Measurements from ENCODE around the gene FAM180A. TPM values are rescaled to one million over a fixed set of nuclear protein-coding genes. Genes with fewer than 3 reads are reported as not detected.
"Not testable (repeated sequence)": the region's sequence is repeated elsewhere in the genome, so short reads cannot be mapped to it uniquely, and the experiment has no call there.

The FAM180A gene
- total and polyA plus RNA-seq, 4 donors = 0.19 to 10.5 (median 5.6) TPM

DNA sequence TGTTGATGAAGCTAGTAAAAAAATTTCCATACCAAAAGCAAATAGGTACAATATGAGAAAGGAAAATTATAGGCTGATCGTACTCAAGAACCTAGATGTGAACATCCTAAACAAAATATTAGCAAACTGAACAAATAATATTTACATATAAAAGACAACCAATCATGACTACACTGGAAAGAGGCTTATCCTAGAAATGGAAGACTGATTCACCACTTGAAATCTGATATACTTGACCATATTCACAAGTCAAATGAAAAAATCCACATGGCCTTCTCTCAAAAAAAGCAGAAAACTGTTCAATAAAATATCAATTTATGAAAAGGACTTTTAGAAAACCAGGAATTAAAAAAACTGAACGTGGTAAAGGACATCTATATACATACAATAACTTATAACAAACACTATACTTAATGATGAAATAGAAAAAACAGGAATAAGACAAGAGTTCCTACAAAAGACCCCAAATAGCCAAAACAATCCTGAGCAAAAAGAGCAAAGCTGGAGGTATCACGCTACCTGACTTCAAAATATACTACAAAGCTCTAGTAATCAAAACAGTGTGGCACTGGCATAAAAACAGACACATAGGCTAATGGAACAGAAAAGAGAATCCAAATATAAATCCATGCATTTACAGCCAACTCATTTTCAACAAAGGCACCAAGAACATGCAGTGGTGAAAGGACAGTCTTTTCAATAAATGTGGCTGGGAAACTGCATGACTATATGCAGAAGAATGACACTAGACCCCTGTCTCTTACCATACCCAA is 29.2 kb upstream of the FAM180A start:
- Histone ChIP-seq H3K27ac (ENCODE audit: low read depth in 1 of 2, low read length in 2 of 2) (no peak overlapping the region), H3K36me3 (ENCODE audit: control insufficient read depth in 4 of 4, insufficient read depth in 3 of 4, low read depth in 1 of 4, low read length in 3 of 4) (no peaks in the 10 kb centered on the region), H3K4me3 (ENCODE audit: low read depth in 1 of 3, low read length in 3 of 3) (no peak overlapping the region), H3K9ac (ENCODE audit: low read depth in 1 of 2, low read length in 2 of 2) (no peak overlapping the region), H3K4me1 (ENCODE audit: control insufficient read depth in 4 of 4, insufficient read depth in 4 of 4, low read length in 3 of 4) (no peaks in the 10 kb centered on the region), H3K9me3 (ENCODE audit: control insufficient read depth in 4 of 4, low read length in 3 of 4) (peaks cover 0 to 5% (median 2%) of the 10 kb centered on the region in 4 donors), H3K27me3 (ENCODE audit: control insufficient read depth in 4 of 4, insufficient read depth in 4 of 4, low read length in 3 of 4) (peaks cover 0 to 2% (median 0%) of the 10 kb centered on the region in 4 donors)
- no peak for DNase-seq (ENCODE audit: low spot score)
- WGBS = 78% methylated on average over 3 of the region's 3 CpGs
- TF ChIP-seq JUND (IDR thresholded peaks at IDR 0.05) (no peak), GABPA (IDR thresholded peaks at IDR 0.05 in 1 of 2, conservative IDR thresholded peaks at IDR 0.05 in 1 of 2) (no peak), EGR1 (IDR thresholded peaks at IDR 0.05; ENCODE audit: low read depth in 2 of 2) (no peak), RXRA (IDR thresholded peaks at IDR 0.05) (no peak), HNF4A (conservative IDR thresholded peaks at IDR 0.05) (no peak), SP1 (IDR thresholded peaks at IDR 0.05) (no peak), CTCF (IDR thresholded peaks at IDR 0.05; ENCODE audit: low read depth, low read length, missing input control) (no peak), FOXA2 (IDR thresholded peaks at IDR 0.05) (no peak), RAD21 (IDR thresholded peaks at IDR 0.05) (no peak)
- TF ChIP-seq, protein P1, sequence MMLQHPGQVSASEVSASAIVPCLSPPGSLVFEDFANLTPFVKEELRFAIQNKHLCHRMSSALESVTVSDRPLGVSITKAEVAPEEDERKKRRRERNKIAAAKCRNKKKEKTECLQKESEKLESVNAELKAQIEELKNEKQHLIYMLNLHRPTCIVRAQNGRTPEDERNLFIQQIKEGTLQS (IDR thresholded peaks at IDR 0.05) = no peak

GRCh38 chr7:135775915-135776314 is 27.3 kb upstream of the FAM180A start:
- 89% methylated on average over 8 of the region's 8 CpGs for WGBS
- H3K9ac ChIP-seq (ENCODE audit: low read depth in 1 of 2, low read length in 2 of 2); H3K4me1 ChIP-seq (ENCODE audit: control insufficient read depth in 4 of 4, insufficient read depth in 4 of 4, low read length in 3 of 4); H3K27ac ChIP-seq (ENCODE audit: low read depth in 1 of 2, low read length in 2 of 2); H3K4me3 ChIP-seq (ENCODE audit: low read depth in 1 of 3, low read length in 3 of 3); DNase-seq (ENCODE audit: low spot score); H3K9me3 ChIP-seq (ENCODE audit: control insufficient read depth in 4 of 4, low read length in 3 of 4); H3K36me3 ChIP-seq (ENCODE audit: control insufficient read depth in 4 of 4, insufficient read depth in 3 of 4, low read depth in 1 of 4, low read length in 3 of 4); H3K27me3 ChIP-seq (ENCODE audit: control insufficient read depth in 4 of 4, insufficient read depth in 4 of 4, low read length in 3 of 4): not testable (repeated sequence)

GRCh38 chr7:135775230-135775629 is 26.6 kb upstream of the FAM180A start:
- TF ChIP-seq NR2F2 (IDR thresholded peaks at IDR 0.05) (no peak), EGR1 (IDR thresholded peaks at IDR 0.05; ENCODE audit: low read depth in 2 of 2) (no peak), RXRA (IDR thresholded peaks at IDR 0.05) (no peak), HNF4G (IDR thresholded peaks at IDR 0.05) (no peak), YY1 (IDR thresholded peaks at IDR 0.05) (no peak), RAD21 (IDR thresholded peaks at IDR 0.05) (no peak), HNF4A (conservative IDR thresholded peaks at IDR 0.05) (no peak), GABPA (IDR thresholded peaks at IDR 0.05 in 1 of 2, conservative IDR thresholded peaks at IDR 0.05 in 1 of 2) (no peak), JUND (IDR thresholded peaks at IDR 0.05) (no peak), CTCF (IDR thresholded peaks at IDR 0.05; ENCODE audit: low read depth, low read length, missing input control) (no peak), SP1 (IDR thresholded peaks at IDR 0.05) (no peak), FOXA1 (IDR thresholded peaks at IDR 0.05) (no peak), FOXA2 (IDR thresholded peaks at IDR 0.05) (no peak)
- TF ChIP-seq, protein P2, sequence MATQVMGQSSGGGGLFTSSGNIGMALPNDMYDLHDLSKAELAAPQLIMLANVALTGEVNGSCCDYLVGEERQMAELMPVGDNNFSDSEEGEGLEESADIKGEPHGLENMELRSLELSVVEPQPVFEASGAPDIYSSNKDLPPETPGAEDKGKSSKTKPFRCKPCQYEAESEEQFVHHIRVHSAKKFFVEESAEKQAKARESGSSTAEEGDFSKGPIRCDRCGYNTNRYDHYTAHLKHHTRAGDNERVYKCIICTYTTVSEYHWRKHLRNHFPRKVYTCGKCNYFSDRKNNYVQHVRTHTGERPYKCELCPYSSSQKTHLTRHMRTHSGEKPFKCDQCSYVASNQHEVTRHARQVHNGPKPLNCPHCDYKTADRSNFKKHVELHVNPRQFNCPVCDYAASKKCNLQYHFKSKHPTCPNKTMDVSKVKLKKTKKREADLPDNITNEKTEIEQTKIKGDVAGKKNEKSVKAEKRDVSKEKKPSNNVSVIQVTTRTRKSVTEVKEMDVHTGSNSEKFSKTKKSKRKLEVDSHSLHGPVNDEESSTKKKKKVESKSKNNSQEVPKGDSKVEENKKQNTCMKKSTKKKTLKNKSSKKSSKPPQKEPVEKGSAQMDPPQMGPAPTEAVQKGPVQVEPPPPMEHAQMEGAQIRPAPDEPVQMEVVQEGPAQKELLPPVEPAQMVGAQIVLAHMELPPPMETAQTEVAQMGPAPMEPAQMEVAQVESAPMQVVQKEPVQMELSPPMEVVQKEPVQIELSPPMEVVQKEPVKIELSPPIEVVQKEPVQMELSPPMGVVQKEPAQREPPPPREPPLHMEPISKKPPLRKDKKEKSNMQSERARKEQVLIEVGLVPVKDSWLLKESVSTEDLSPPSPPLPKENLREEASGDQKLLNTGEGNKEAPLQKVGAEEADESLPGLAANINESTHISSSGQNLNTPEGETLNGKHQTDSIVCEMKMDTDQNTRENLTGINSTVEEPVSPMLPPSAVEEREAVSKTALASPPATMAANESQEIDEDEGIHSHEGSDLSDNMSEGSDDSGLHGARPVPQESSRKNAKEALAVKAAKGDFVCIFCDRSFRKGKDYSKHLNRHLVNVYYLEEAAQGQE (IDR thresholded peaks at IDR 0.05) = no peak
- TF ChIP-seq, protein P3, sequence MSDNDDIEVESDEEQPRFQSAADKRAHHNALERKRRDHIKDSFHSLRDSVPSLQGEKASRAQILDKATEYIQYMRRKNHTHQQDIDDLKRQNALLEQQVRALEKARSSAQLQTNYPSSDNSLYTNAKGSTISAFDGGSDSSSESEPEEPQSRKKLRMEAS (IDR thresholded peaks at IDR 0.05) = no peak
- no peaks in the 10 kb centered on the region for H3K4me1 ChIP-seq (ENCODE audit: control insufficient read depth in 4 of 4, insufficient read depth in 4 of 4, low read length in 3 of 4)
- H3K4me3 ChIP-seq (ENCODE audit: low read depth in 1 of 3, low read length in 3 of 3) = no peak overlapping the region
- WGBS = 98% methylated on average over 2 of the region's 2 CpGs
- no peak for DNase-seq (ENCODE audit: low spot score)
- H3K27ac ChIP-seq (ENCODE audit: low read depth in 1 of 2, low read length in 2 of 2) = no peak overlapping the region
- peaks cover 0 to 2% (median 0%) of the 10 kb centered on the region in 4 donors for H3K27me3 ChIP-seq (ENCODE audit: control insufficient read depth in 4 of 4, insufficient read depth in 4 of 4, low read length in 3 of 4)
- no peak overlapping the region for H3K9ac ChIP-seq (ENCODE audit: low read depth in 1 of 2, low read length in 2 of 2)
- peaks cover 0 to 5% (median 2%) of the 10 kb centered on the region in 4 donors for H3K9me3 ChIP-seq (ENCODE audit: control insufficient read depth in 4 of 4, low read length in 3 of 4)
- H3K36me3 ChIP-seq (ENCODE audit: control insufficient read depth in 4 of 4, insufficient read depth in 3 of 4, low read depth in 1 of 4, low read length in 3 of 4) = no peaks in the 10 kb centered on the region

Measured in liver (tissue), 9 donors.